A673 (cell line): ENCODE results near the gene CFAP43. TPM values are rescaled to one million over a fixed set of nuclear protein-coding genes. Genes with fewer than 3 reads are reported as not detected.

ENCODE experiments used
- BruUV-seq: library from RNA; stranded (reverse); fragments of 400-500 nt; replicated peaks from 2 replicates; lab custom pipeline; 2021; lab: Mats Ljungman, UMichigan
- CTCF ChIA-PET: fragments of 300-600 bp; sonication (Branson Sonifier 250); formaldehyde crosslinking; loops from one replicate; lab custom pipeline; 2022; ENCODE audit warnings: antibody characterized with exemption; lab: Charles Lee
- POLR2A ChIA-PET: fragments of 300-600 bp; sonication (Branson Sonifier 250); formaldehyde crosslinking; loops from one replicate; lab custom pipeline; 2022; ENCODE audit warnings: antibody characterized with exemption; ENCODE audit not compliant: low non-redundant PET; lab: Charles Lee
- DNase-seq: peaks from one replicate; pipeline ENCODE4 v3.0.0-alpha.2; 2015; ENCODE audit warnings: low spot score
- H3K27ac ChIP-seq: fragments of 200-600 bp; sonication (generic); 2 replicates; pipeline ENCODE4 v1.5.1; 2016; ENCODE audit warnings: mixed run types, low read depth, mild to moderate bottlenecking, mixed read lengths, antibody characterized with exemption, low read length; ENCODE audit not compliant: poor library complexity, severe bottlenecking
- H3K27me3 ChIP-seq: fragments of 200-600 bp; sonication (generic); replicated peaks from 2 replicates; pipeline ENCODE4 v1.6.1; 2017; ENCODE audit warnings: mixed run types, low read depth, mild to moderate bottlenecking, mixed read lengths, antibody characterized with exemption, low read length; ENCODE audit not compliant: insufficient read depth, poor library complexity
- H3K36me3 ChIP-seq: fragments of 200-600 bp; sonication (generic); 2 replicates; pipeline ENCODE4 v1.6.1; 2016; ENCODE audit warnings: mixed run types, mild to moderate bottlenecking, mixed read lengths, antibody characterized with exemption, low read length; ENCODE audit not compliant: insufficient read depth, poor library complexity, severe bottlenecking
- H3K4me1 ChIP-seq: fragments of 200-600 bp; sonication (generic); 2 replicates; pipeline ENCODE4 v1.6.1; 2017; ENCODE audit warnings: mixed run types, mild to moderate bottlenecking, mixed read lengths, antibody characterized with exemption, low read length; ENCODE audit not compliant: insufficient read depth, poor library complexity, severe bottlenecking
- H3K4me3 ChIP-seq: fragments of 200-600 bp; sonication (generic); 2 replicates; pipeline ENCODE4 v1.5.1; 2016; ENCODE audit warnings: low read depth, mixed run types, mild to moderate bottlenecking, mixed read lengths, low read length; ENCODE audit not compliant: poor library complexity, severe bottlenecking
- H3K9me3 ChIP-seq: fragments of 200-600 bp; sonication (generic); 2 replicates; pipeline ENCODE4 v1.6.1; 2016; ENCODE audit warnings: mixed run types, low read depth, mild to moderate bottlenecking, mixed read lengths, antibody characterized with exemption, low read length; ENCODE audit not compliant: poor library complexity, severe bottlenecking
- CTCF ChIP-seq: fragments of 300-800, 200-600 bp; sonication (generic); conservative IDR thresholded peaks from 2 replicates; pipeline ENCODE4 v1.5.1; 2017; ENCODE audit warnings: low read depth, mild to moderate bottlenecking, antibody characterized with exemption, low read length, moderate library complexity, mixed read lengths
- EZH2 ChIP-seq: fragments of 200-600 bp; sonication (generic); IDR thresholded peaks from 2 replicates; pipeline ENCODE4 v1.6.1; 2017; ENCODE audit warnings: borderline replicate concordance, low read depth, mild to moderate bottlenecking, mixed read lengths, antibody characterized with exemption, low read length; ENCODE audit not compliant: poor library complexity, severe bottlenecking
- intact Hi-C: fragments of 100-400 bp; cut with micrococcal nuclease; formaldehyde crosslinking; loops from one replicate; pipeline ENCODE4 v1.10.0; 2022; ENCODE audit not compliant: unreplicated experiment
- total RNA-seq: library from RNA; stranded (reverse); gene quantifications from 2 replicates; pipeline ENCODE4 v1.2.3, GENCODE V29; 2021

Gene CFAP43
- total RNA-seq, 1 experiment from 2014 or later: 0.13 TPM

GRCh38 chr10:104232613-104233102 is 494 bp upstream of the CFAP43 start:
- H3K27me3 ChIP-seq: peaks cover 10% of the 10 kb centered on the region
- CTCF ChIA-PET: no interaction called here
- H3K36me3 ChIP-seq: no peaks in the 10 kb centered on the region
- intact Hi-C loops: no loop called here
- H3K27ac ChIP-seq: peak overlapping the region; percentile 45
- no peaks in the 10 kb centered on the region for H3K9me3 ChIP-seq
- H3K4me3 ChIP-seq: peak overlapping the region; percentile 70
- no peak for DNase-seq
- POLR2A ChIA-PET: no interaction called here
- BruUV-seq: no TSS peak
- TF ChIP-seq EZH2: no peak
- TF ChIP-seq CTCF: no peak
- H3K4me1 ChIP-seq: peaks cover 6% of the 10 kb centered on the region

GRCh38 chr10:104230490-104230889 is 1.7 kb downstream of the CFAP43 start:
- no peaks in the 10 kb centered on the region for H3K9me3 ChIP-seq
- no peak overlapping the region for H3K27ac ChIP-seq
- H3K4me1 ChIP-seq: peaks cover 6% of the 10 kb centered on the region
- POLR2A ChIA-PET: no interaction called here
- intact Hi-C loops: no loop called here
- H3K4me3 ChIP-seq: no peak overlapping the region
- no TSS peak for BruUV-seq
- TF ChIP-seq CTCF (no peak), EZH2 (no peak)
- H3K27me3 ChIP-seq: peaks cover 11% of the 10 kb centered on the region
- CTCF ChIA-PET: interaction anchor here (0.7 kb wide), 1 partner anchor 25 kb away, joined by 3 read pairs; no protein-coding TSS in a partner anchor
- no peaks in the 10 kb centered on the region for H3K36me3 ChIP-seq
- DNase-seq: no peak

GRCh38 chr10:104223304-104223703 is 8.9 kb downstream of the CFAP43 start:
- TF ChIP-seq CTCF (no peak), EZH2 (no peak)
- Histone ChIP-seq H3K27me3 (peaks cover 29% of the 10 kb centered on the region), H3K9me3 (no peaks in the 10 kb centered on the region), H3K36me3 (no peaks in the 10 kb centered on the region), H3K4me3 (no peak overlapping the region), H3K27ac (no peak overlapping the region), H3K4me1 (no peaks in the 10 kb centered on the region)
- ChIA-PET CTCF (no interaction called here), POLR2A (no interaction called here)
- no peak for DNase-seq
- intact Hi-C loops: no loop called here
- BruUV-seq: no TSS peak
